ENCODE measurements around the gene MAP4K3.

- TF ChIP-seq EZH2phosphoT487 (IDR thresholded peaks at IDR 0.05; ENCODE audit: borderline replicate concordance) (no peak), ZNF274 (IDR thresholded peaks at IDR 0.05; ENCODE audit: low read depth, low read length) (no peak), MAX (IDR thresholded peaks at IDR 0.05) (no peak), CTCF (IDR thresholded peaks at IDR 0.05 in 2 of 3, conservative IDR thresholded peaks at IDR 0.05 in 1 of 3; ENCODE audit: borderline replicate concordance in 1 of 3, insufficient read depth in 1 of 3, low read depth in 2 of 3, low read length in 2 of 3) (no peak), ZFX (IDR thresholded peaks at IDR 0.05) (no peak), POLR2A (IDR thresholded peaks at IDR 0.05; ENCODE audit: borderline replicate concordance, extremely low read depth, insufficient read depth, insufficient read length) (no peak), EZH2 (IDR thresholded peaks at IDR 0.05) (no peak), REST (IDR thresholded peaks at IDR 0.05; ENCODE audit: low read depth) (no peak), JUND (IDR thresholded peaks at IDR 0.05) (no peak), EGR1 (IDR thresholded peaks at IDR 0.05; ENCODE audit: low read depth) (no peak)
Observed at GRCh38 chr2:39416140-39416539, 20.9 kb downstream of the MAP4K3 start.
